IMR-90 (cell line): ENCODE measurements around the gene ANKRD11. TPM values are rescaled to one million over a fixed set of nuclear protein-coding genes. Genes with fewer than 3 reads are reported as not detected.

Experiments used
- ATAC-seq: fragments of 200-7000 bp; cut with Tn5 transposase; 2 replicates; pipeline ENCODE4 v1.9.1; 2020; ENCODE audit warnings: low read depth, mild to moderate bottlenecking, moderate library complexity
- BruUV-seq: library from RNA; stranded (reverse); fragments of 400-500 nt; replicated peaks from 2 replicates; lab custom pipeline; 2021; lab: Mats Ljungman, UMichigan
- CTCF ChIA-PET: fragments of 300-600 bp; formaldehyde crosslinking; extraction: SDS; loops from one replicate; lab custom pipeline; 2021; ENCODE audit warnings: antibody characterized with exemption; lab: Yijun Ruan, JAX
- POLR2A ChIA-PET: fragments of 300-600 bp; sonication (Branson Sonifier 250); formaldehyde crosslinking; loops from one replicate; lab custom pipeline; 2022; ENCODE audit warnings: antibody characterized with exemption; ENCODE audit not compliant: unreplicated experiment; lab: Charles Lee
- DNase-seq: peaks from one replicate; pipeline ENCODE4 v3.0.0; 2013
- H2AFZ ChIP-seq: replicated peaks from 2 replicates; pipeline ENCODE3; 2013; ENCODE audit warnings: low read length, mild to moderate bottlenecking; ENCODE audit not compliant: poor library complexity
- H2AK5ac ChIP-seq: 2 replicates; pipeline ENCODE4 v1.6.1; 2013; ENCODE audit warnings: low read depth, low read length, inconsistent platforms
- H2AK9ac ChIP-seq: replicated peaks from 2 replicates; pipeline ENCODE3; 2013; ENCODE audit warnings: mild to moderate bottlenecking, low read depth, low read length, moderate library complexity; ENCODE audit not compliant: poor library complexity
- H2BK120ac ChIP-seq: 2 replicates; pipeline ENCODE4 v1.6.1; 2013; ENCODE audit warnings: low read depth, low read length, inconsistent platforms
- H2BK15ac ChIP-seq: 3 replicates; pipeline ENCODE4 v1.6.1; 2013; ENCODE audit warnings: low read depth, low read length, inconsistent platforms
- H2BK20ac ChIP-seq: 2 replicates; pipeline ENCODE4 v1.6.1; 2013; ENCODE audit warnings: low read depth, mild to moderate bottlenecking, inconsistent platforms, low read length, moderate library complexity
- H2BK5ac ChIP-seq: 2 replicates; pipeline ENCODE4 v1.6.1; 2013; ENCODE audit warnings: mild to moderate bottlenecking, low read depth, low read length, inconsistent platforms; ENCODE audit not compliant: poor library complexity, severe bottlenecking
- H3K14ac ChIP-seq: replicated peaks from 2 replicates; pipeline ENCODE4 v1.6.1; 2013; ENCODE audit warnings: low read depth, low read length, inconsistent platforms
- H3K18ac ChIP-seq: 2 replicates; pipeline ENCODE4 v1.6.1; 2013; ENCODE audit warnings: low read depth, low read length, control low read depth
- H3K23ac ChIP-seq: 2 replicates; pipeline ENCODE4 v1.6.1; 2013; ENCODE audit warnings: low read depth, low read length, inconsistent platforms
- H3K27ac ChIP-seq: 2 replicates; pipeline ENCODE4 v1.5.1; 2013; ENCODE audit warnings: mild to moderate bottlenecking, control low read depth, low read length; ENCODE audit not compliant: insufficient read depth
- H3K27me3 ChIP-seq: 2 replicates; pipeline ENCODE4 v1.6.1; 2013; ENCODE audit warnings: low read length; ENCODE audit not compliant: control insufficient read depth, insufficient read depth
- H3K36me3 ChIP-seq: 2 replicates; pipeline ENCODE4 v1.6.1; 2013; ENCODE audit warnings: low read length, mixed read lengths; ENCODE audit not compliant: control insufficient read depth, insufficient read depth
- H3K4ac ChIP-seq: 2 replicates; pipeline ENCODE4 v1.6.1; 2013; ENCODE audit warnings: low read depth, low read length, inconsistent platforms
- H3K4me1 ChIP-seq: 2 replicates; pipeline ENCODE4 v1.6.1; 2013; ENCODE audit warnings: low read length, mixed read lengths; ENCODE audit not compliant: control insufficient read depth, insufficient read depth
- H3K4me2 ChIP-seq: 2 replicates; pipeline ENCODE4 v1.6.1; 2013; ENCODE audit warnings: low read depth, mild to moderate bottlenecking, control low read depth, low read length, moderate library complexity
- H3K4me3 ChIP-seq: 2 replicates; pipeline ENCODE4 v1.5.1; 2013; ENCODE audit warnings: low read depth, mild to moderate bottlenecking, control low read depth, low read length, moderate library complexity; ENCODE audit not compliant: insufficient read depth
- H3K56ac ChIP-seq: 2 replicates; pipeline ENCODE4 v1.6.1; 2013; ENCODE audit warnings: low read length, inconsistent platforms; ENCODE audit not compliant: insufficient read depth; ENCODE audit errors: extremely low read depth
- H3K79me1 ChIP-seq, 2 experiments: 2 replicates each; pipeline ENCODE4 v1.6.1; 2013; ENCODE audit warnings: low read length in 2 of 2, inconsistent platforms in 1 of 2, low read depth in 1 of 2
- H3K9ac ChIP-seq: 2 replicates; pipeline ENCODE4 v1.6.1; 2013; ENCODE audit warnings: low read depth, low read length, control low read depth
- H3K9me1 ChIP-seq: 2 replicates; pipeline ENCODE4 v1.6.1; 2013; ENCODE audit warnings: low read length, inconsistent platforms; ENCODE audit not compliant: insufficient read depth
- H3K9me3 ChIP-seq: 2 replicates; pipeline ENCODE4 v1.6.1; 2013; ENCODE audit warnings: low read length; ENCODE audit not compliant: control insufficient read depth, insufficient read depth
- H4K20me1 ChIP-seq: 2 replicates; pipeline ENCODE4 v1.6.1; 2013; ENCODE audit warnings: low read length, inconsistent platforms; ENCODE audit not compliant: insufficient read depth
- H4K5ac ChIP-seq: 2 replicates; pipeline ENCODE4 v1.6.1; 2013; ENCODE audit warnings: mild to moderate bottlenecking, low read depth, low read length, control low read depth
- H4K8ac ChIP-seq, 2 experiments: 2 replicates each; pipeline ENCODE4 v1.6.1; 2013; ENCODE audit warnings: low read depth in 2 of 2, low read length in 2 of 2, control low read depth in 1 of 2, inconsistent platforms in 1 of 2
- H4K91ac ChIP-seq: 2 replicates; pipeline ENCODE4 v1.6.1; 2013; ENCODE audit warnings: low read depth, low read length, inconsistent platforms; ENCODE audit not compliant: insufficient read depth
- BHLHE40 ChIP-seq: fragments of 150-350 bp; IDR thresholded peaks from 2 replicates; pipeline ENCODE4 v1.6.1; 2016; ENCODE audit warnings: mild to moderate bottlenecking, low read depth, low read length
- FOS ChIP-seq: fragments of 150-350 bp; IDR thresholded peaks from 2 replicates; pipeline ENCODE4 v1.6.1; 2016; ENCODE audit warnings: low read depth, low read length
- MAFK ChIP-seq: IDR thresholded peaks from 2 replicates; pipeline ENCODE4 v1.6.1; 2012; ENCODE audit warnings: low read depth, low read length, improper control_type of control experiment
- MAZ ChIP-seq: IDR thresholded peaks from 2 replicates; pipeline ENCODE4 v1.6.1; 2012; ENCODE audit warnings: low read depth, mild to moderate bottlenecking, low read length, improper control_type of control experiment, moderate library complexity, borderline replicate concordance
- MXI1 ChIP-seq: IDR thresholded peaks from 2 replicates; pipeline ENCODE4 v1.6.1; 2012; ENCODE audit warnings: low read depth, mild to moderate bottlenecking, low read length, moderate library complexity, borderline replicate concordance
- NFE2L2 ChIP-seq: fragments of 150-350 bp; IDR thresholded peaks from 2 replicates; pipeline ENCODE4 v1.6.1; 2016; ENCODE audit warnings: low read depth, mild to moderate bottlenecking, low read length
- POLR2A ChIP-seq: IDR thresholded peaks from 2 replicates; pipeline ENCODE4 v1.6.1; 2012; ENCODE audit warnings: mild to moderate bottlenecking, low read depth, low read length
- RAD21 ChIP-seq: IDR thresholded peaks from 2 replicates; pipeline ENCODE4 v1.6.1; 2012; ENCODE audit warnings: low read length, improper control_type of control experiment
- RCOR1 ChIP-seq: IDR thresholded peaks from 2 replicates; pipeline ENCODE4 v1.6.1; 2012; ENCODE audit warnings: mild to moderate bottlenecking, low read length, improper control_type of control experiment; ENCODE audit not compliant: insufficient replicate concordance
- WGBS, 2 experiments: methylation state at CpG; one replicate each; pipeline versions ENCODE4 v1.1.5 to v1.1.7; 2013; ENCODE audit warnings: missing lambda C conversion rate in 2 of 2; ENCODE audit not compliant: insufficient read length in 1 of 2; ENCODE audit errors: extremely low coverage in 2 of 2; 5-methylcytosine and 5-hydroxymethylcytosine counted together
- dilution Hi-C: fragments of 300-500 bp; cut with HindIII; formaldehyde crosslinking; loops from one replicate; pipeline ENCODE4 v1.14.3; 2018; ENCODE audit warnings: low sequenced_read_pairs; ENCODE audit not compliant: unreplicated experiment
- in situ Hi-C: fragments of 300-500 bp; cut with MboI; formaldehyde crosslinking; loops from 3 replicates; pipeline ENCODE4 v1.14.3; 2019; ENCODE audit warnings: low sequenced_read_pairs, inconsistent platforms, mixed read lengths
- intact Hi-C: fragments of 100-400 bp; cut with micrococcal nuclease; formaldehyde crosslinking; loops from 2 replicates; pipeline ENCODE4 v1.10.0; 2022
- polyA plus RNA-seq, 3 experiments: library from polyadenylated mRNA; depleted of rRNA; stranded (reverse); fragments of >200 nt; gene quantifications; 2 replicates each; pipeline ENCODE4 v1.2.3, GENCODE V29; 2012; ENCODE audit warnings: low replicate concordance in 1 of 3
- total RNA-seq: library from RNA; depleted of rRNA; stranded (reverse); fragments of >200 nt; gene quantifications from 2 replicates; pipeline ENCODE4 v1.2.3, GENCODE V29; 2012
- TF ChIP-seq, protein P1 (sequence below): fragments of 150-350 bp; IDR thresholded peaks from 2 replicates; pipeline ENCODE4 v1.6.1; 2016; ENCODE audit warnings: low read depth, mild to moderate bottlenecking, low read length, moderate library complexity, borderline replicate concordance
- TF ChIP-seq, protein P2 (sequence below): fragments of 150-350 bp; IDR thresholded peaks from 2 replicates; pipeline ENCODE4 v1.6.1; 2017; ENCODE audit warnings: mild to moderate bottlenecking, antibody characterized with exemption, low read length, low read depth

Gene ANKRD11
- total and polyA plus RNA-seq, 2 of the 4 experiments (the other 2 are of a cell fraction), result 46.8 to 71.9 TPM

DNA sequence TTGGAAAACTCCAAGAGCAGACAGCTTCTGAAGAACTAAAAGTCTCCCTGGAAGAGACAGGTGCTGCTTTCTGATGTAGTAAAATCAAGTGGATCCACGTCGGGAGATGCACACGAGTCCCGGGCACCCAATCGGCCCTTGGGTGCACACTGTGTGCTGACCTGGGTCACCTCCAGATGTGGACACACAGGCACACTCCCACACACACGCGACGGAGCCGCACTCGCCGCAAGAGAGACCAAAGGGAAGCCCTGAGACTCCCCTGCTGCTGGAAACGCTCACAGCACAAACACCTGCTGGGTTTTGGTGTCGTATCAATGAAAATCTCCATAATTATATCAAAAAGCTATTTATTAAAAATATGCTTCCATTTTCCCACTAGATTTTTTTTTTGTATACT is 94.2 kb downstream of the ANKRD11 start:
- H2BK5ac ChIP-seq, result no peak overlapping the region
- ATAC-seq (no peak), DNase-seq (no peak)
- H4K5ac ChIP-seq, result no peak overlapping the region
- H3K36me3 ChIP-seq, result peaks cover 3% of the 10 kb centered on the region; the same call in 1 of the 2 replicates
- intact Hi-C loops (no loop called here), dilution Hi-C loops (no loop called here), in situ Hi-C loops (no loop called here)
- H3K56ac ChIP-seq, result no peak overlapping the region
- no peak overlapping the region for H3K18ac ChIP-seq
- no peaks in the 10 kb centered on the region for H3K9me3 ChIP-seq
- H2AK9ac ChIP-seq, result no peak overlapping the region
- no peak overlapping the region for H3K4me3 ChIP-seq
- H2BK15ac ChIP-seq, result no peak overlapping the region
- no peak overlapping the region for H2AK5ac ChIP-seq
- no CpG with 5 or more reads among the region's 13 CpGs for WGBS, 2 experiments
- BruUV-seq, result no TSS peak
- H4K20me1 ChIP-seq, result peaks cover 90% of the 10 kb centered on the region
- no peak overlapping the region for H4K91ac ChIP-seq
- no peak overlapping the region for H2BK20ac ChIP-seq
- CTCF ChIA-PET, result no interaction called here
- no peak overlapping the region for H2AFZ ChIP-seq
- H3K27me3 ChIP-seq, result no peaks in the 10 kb centered on the region
- H3K4me2 ChIP-seq, result no peak overlapping the region
- peaks cover 14 to 79% of the 10 kb centered on the region in 2 experiments for H3K79me1 ChIP-seq
- no peak overlapping the region for H2BK120ac ChIP-seq
- H3K23ac ChIP-seq, result no peak overlapping the region
- H3K4me1 ChIP-seq, result peaks cover 17% of the 10 kb centered on the region
- no peak overlapping the region for H3K27ac ChIP-seq
- TF ChIP-seq BHLHE40, result no peak
- TF ChIP-seq POLR2A, result no peak
- TF ChIP-seq MAFK, result no peak
- TF ChIP-seq, protein P1, sequence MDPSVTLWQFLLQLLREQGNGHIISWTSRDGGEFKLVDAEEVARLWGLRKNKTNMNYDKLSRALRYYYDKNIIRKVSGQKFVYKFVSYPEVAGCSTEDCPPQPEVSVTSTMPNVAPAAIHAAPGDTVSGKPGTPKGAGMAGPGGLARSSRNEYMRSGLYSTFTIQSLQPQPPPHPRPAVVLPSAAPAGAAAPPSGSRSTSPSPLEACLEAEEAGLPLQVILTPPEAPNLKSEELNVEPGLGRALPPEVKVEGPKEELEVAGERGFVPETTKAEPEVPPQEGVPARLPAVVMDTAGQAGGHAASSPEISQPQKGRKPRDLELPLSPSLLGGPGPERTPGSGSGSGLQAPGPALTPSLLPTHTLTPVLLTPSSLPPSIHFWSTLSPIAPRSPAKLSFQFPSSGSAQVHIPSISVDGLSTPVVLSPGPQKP, result no peak
- TF ChIP-seq NFE2L2, result no peak
- TF ChIP-seq, protein P2, sequence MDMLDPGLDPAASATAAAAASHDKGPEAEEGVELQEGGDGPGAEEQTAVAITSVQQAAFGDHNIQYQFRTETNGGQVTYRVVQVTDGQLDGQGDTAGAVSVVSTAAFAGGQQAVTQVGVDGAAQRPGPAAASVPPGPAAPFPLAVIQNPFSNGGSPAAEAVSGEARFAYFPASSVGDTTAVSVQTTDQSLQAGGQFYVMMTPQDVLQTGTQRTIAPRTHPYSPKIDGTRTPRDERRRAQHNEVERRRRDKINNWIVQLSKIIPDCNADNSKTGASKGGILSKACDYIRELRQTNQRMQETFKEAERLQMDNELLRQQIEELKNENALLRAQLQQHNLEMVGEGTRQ, result no peak
- TF ChIP-seq MXI1, result no peak
- TF ChIP-seq RAD21, result no peak
- no peak for TF ChIP-seq FOS
- TF ChIP-seq MAZ, result no peak
- no peak for TF ChIP-seq RCOR1
- no peak overlapping the region for H3K9ac ChIP-seq
- no peak overlapping the region for H3K14ac ChIP-seq
- no peak overlapping the region for H3K4ac ChIP-seq
- POLR2A ChIA-PET, result no interaction called here
- H3K9me1 ChIP-seq, result peaks cover 41% of the 10 kb centered on the region
- H4K8ac ChIP-seq, result no peak overlapping the region
